GM12874 (cell line): ENCODE measurements around the gene MACF1.

Experiments used
- TF ChIP-seq, protein P1 (sequence below): IDR thresholded peaks from 2 replicates; pipeline ENCODE4 v1.5.1; 2011; ENCODE audit warnings: low read depth, mild to moderate bottlenecking, control low read depth, low read length, moderate library complexity; ENCODE audit not compliant: insufficient read depth

Gene MACF1

DNA sequence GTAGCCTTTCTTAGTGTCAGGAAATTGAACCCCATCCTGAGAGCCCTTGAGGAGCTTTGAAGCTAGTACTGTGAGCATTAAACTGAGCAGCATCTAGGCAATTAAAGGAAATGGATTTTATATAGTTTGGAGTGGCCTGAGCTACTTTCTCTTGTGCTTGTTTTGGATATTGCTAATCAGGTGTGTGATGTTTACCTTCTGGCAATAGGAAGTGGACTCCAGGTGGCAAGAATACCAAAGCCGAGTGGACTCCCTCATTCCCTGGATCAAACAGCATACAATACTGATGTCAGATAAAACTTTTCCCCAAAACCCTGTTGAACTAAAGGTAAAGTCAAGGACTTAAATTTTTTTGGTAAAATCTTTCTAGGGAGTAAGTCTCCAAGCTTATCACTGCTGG lies 79.4 kb downstream of the MACF1 start:
- TF ChIP-seq, protein P1, sequence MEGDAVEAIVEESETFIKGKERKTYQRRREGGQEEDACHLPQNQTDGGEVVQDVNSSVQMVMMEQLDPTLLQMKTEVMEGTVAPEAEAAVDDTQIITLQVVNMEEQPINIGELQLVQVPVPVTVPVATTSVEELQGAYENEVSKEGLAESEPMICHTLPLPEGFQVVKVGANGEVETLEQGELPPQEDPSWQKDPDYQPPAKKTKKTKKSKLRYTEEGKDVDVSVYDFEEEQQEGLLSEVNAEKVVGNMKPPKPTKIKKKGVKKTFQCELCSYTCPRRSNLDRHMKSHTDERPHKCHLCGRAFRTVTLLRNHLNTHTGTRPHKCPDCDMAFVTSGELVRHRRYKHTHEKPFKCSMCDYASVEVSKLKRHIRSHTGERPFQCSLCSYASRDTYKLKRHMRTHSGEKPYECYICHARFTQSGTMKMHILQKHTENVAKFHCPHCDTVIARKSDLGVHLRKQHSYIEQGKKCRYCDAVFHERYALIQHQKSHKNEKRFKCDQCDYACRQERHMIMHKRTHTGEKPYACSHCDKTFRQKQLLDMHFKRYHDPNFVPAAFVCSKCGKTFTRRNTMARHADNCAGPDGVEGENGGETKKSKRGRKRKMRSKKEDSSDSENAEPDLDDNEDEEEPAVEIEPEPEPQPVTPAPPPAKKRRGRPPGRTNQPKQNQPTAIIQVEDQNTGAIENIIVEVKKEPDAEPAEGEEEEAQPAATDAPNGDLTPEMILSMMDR, result no peak

DNA sequence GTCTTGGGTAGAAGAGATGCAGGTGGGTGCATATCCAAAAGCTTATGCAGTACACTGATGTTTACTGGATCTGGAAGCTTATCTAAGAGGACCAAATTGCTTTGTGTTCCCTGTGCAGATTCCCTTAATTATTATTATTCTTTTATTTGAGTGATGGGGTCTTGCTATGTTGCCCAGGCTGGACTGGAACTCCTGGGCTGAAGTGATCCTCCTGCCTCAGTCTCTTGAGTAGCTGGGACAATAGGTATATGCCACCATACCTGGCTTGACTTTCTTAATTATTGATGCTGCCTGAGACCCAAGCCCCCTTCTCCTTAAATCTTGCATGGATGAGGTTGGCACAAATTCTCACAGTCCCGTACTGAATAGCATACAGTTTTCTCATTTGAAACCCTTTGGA lies 83.0 kb downstream of the MACF1 start:
- TF ChIP-seq, protein P1, result no peak

- TF ChIP-seq, protein P1, result no peak
These were observed 84.4 kb downstream of the MACF1 start for GRCh38 chr1:39288735-39289465.

- TF ChIP-seq, protein P1, result no peak
These were observed 87.9 kb downstream of the MACF1 start for GRCh38 chr1:39292401-39292800.

DNA sequence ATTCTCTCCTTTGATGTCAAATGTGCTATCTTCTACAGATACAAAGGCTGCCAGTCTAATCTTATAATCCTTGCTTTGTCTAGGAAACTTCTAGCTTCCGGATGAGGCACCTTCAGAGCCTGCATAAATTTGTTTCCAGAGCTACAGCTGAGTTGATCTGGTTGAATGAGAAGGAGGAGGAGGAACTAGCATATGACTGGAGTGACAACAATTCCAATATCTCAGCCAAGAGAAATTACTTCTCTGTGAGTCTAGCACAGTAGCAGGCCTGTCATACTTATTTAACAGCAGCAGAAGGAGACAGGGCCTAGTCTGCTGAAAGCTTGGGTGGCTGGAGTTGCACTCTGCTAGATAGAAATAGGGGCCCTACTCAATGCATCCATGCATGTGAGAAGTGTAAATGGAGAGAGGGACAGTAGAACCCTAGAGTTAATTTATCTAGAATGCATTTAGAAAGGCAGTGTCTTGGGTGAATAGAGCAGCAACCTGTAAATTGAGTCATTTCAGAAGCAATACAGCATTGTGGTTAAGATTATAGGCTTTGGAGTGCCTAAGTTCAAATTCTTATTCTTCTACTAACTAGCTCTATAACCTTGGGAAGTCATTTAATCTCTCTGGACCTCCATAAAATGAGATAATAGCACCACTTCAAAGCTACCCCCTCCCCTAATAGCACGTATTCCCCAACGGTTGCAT lies 89.0 kb downstream of the MACF1 start:
- TF ChIP-seq, protein P1, result no peak

- TF ChIP-seq, protein P1, result no peak
These were observed 90.0 kb downstream of the MACF1 start for GRCh38 chr1:39294531-39294930.

- TF ChIP-seq, protein P1, result no peak
These were observed 91.4 kb downstream of the MACF1 start for GRCh38 chr1:39295901-39296300.
